H9 (cell line): ENCODE results near the gene CDC26. TPM values are rescaled to one million over a fixed set of nuclear protein-coding genes. Genes with fewer than 3 reads are reported as not detected.

Experiments used
- DNase-seq: peaks from one replicate; pipeline ENCODE4 v3.0.0-alpha.2; 2017
- H2AFZ ChIP-seq: one replicate; pipeline ENCODE4 v1.6.1; 2013; ENCODE audit warnings: mild to moderate bottlenecking, low read length, control low read depth, moderate library complexity
- H2AK5ac ChIP-seq: 2 replicates; pipeline ENCODE4 v1.6.1; 2013; ENCODE audit warnings: low read length, control low read depth, mixed read lengths; ENCODE audit not compliant: insufficient read length
- H2BK120ac ChIP-seq: one replicate; pipeline ENCODE4 v1.6.1; 2013; ENCODE audit warnings: low read depth, mild to moderate bottlenecking, low read length, control low read depth, inconsistent platforms; ENCODE audit not compliant: poor library complexity, severe bottlenecking
- H2BK12ac ChIP-seq: 2 replicates; pipeline ENCODE4 v1.6.1; 2013; ENCODE audit warnings: low read length, control low read depth, mixed read lengths, low read depth; ENCODE audit not compliant: insufficient read length
- H2BK15ac ChIP-seq: 2 replicates; pipeline ENCODE4 v1.6.1; 2013; ENCODE audit warnings: low read depth, low read length, control low read depth
- H2BK20ac ChIP-seq: one replicate; pipeline ENCODE4 v1.6.1; 2013; ENCODE audit warnings: low read depth, mild to moderate bottlenecking, low read length, control low read depth, inconsistent platforms; ENCODE audit not compliant: poor library complexity, severe bottlenecking
- H2BK5ac ChIP-seq: 2 replicates; pipeline ENCODE4 v1.6.1; 2013; ENCODE audit warnings: low read length, control low read depth, mixed read lengths; ENCODE audit not compliant: insufficient read length
- H3K14ac ChIP-seq: 2 replicates; pipeline ENCODE4 v1.6.1; 2013; ENCODE audit warnings: low read length, control low read depth; ENCODE audit not compliant: insufficient read depth
- H3K18ac ChIP-seq: 2 replicates; pipeline ENCODE4 v1.6.1; 2013; ENCODE audit warnings: low read depth, mild to moderate bottlenecking, mixed read lengths, low read length, control low read depth; ENCODE audit not compliant: insufficient read length
- H3K23ac ChIP-seq: 2 replicates; pipeline ENCODE4 v1.6.1; 2013; ENCODE audit warnings: low read length, control low read depth, mixed read lengths, low read depth; ENCODE audit not compliant: insufficient read length
- H3K23me2 ChIP-seq: 2 replicates; pipeline ENCODE4 v1.6.1; 2013; ENCODE audit warnings: low read depth, mild to moderate bottlenecking, mixed read lengths, low read length, control low read depth; ENCODE audit not compliant: insufficient read length, poor library complexity, severe bottlenecking
- H3K27ac ChIP-seq: 2 replicates; pipeline ENCODE4 v1.5.1; 2013; ENCODE audit warnings: low read length, control low read depth, mixed read lengths, low read depth; ENCODE audit not compliant: insufficient read length
- H3K27me3 ChIP-seq: 2 replicates; pipeline ENCODE4 v1.6.1; 2013; ENCODE audit warnings: low read length, control low read depth, inconsistent platforms; ENCODE audit not compliant: insufficient read depth
- H3K4ac ChIP-seq: 2 replicates; pipeline ENCODE4 v1.6.1; 2013; ENCODE audit warnings: low read depth, mild to moderate bottlenecking, control low read depth, inconsistent platforms, low read length, moderate library complexity
- H3K4me1 ChIP-seq: 2 replicates; pipeline ENCODE4 v1.6.1; 2013; ENCODE audit warnings: low read length, control low read depth, inconsistent platforms; ENCODE audit not compliant: insufficient read depth
- H3K4me2 ChIP-seq: 2 replicates; pipeline ENCODE4 v1.6.1; 2013; ENCODE audit warnings: low read length, control low read depth, mixed read lengths; ENCODE audit not compliant: insufficient read length, insufficient read depth
- H3K56ac ChIP-seq: 2 replicates; pipeline ENCODE4 v1.6.1; 2013; ENCODE audit warnings: low read depth, mild to moderate bottlenecking, mixed read lengths, low read length, control low read depth; ENCODE audit not compliant: insufficient read length
- H3K79me1 ChIP-seq: 2 replicates; pipeline ENCODE4 v1.6.1; 2013; ENCODE audit warnings: low read depth, mild to moderate bottlenecking, moderate library complexity, low read length, control low read depth, inconsistent platforms; ENCODE audit not compliant: insufficient read depth, poor library complexity, severe bottlenecking
- H3K79me2 ChIP-seq: 2 replicates; pipeline ENCODE4 v1.6.1; 2013; ENCODE audit warnings: low read length, control low read depth, inconsistent platforms; ENCODE audit not compliant: insufficient read depth
- H3K9ac ChIP-seq: 2 replicates; pipeline ENCODE4 v1.6.1; 2013; ENCODE audit warnings: low read length, control low read depth, mixed read lengths; ENCODE audit not compliant: insufficient read length; ENCODE audit errors: extremely low read depth
- H3K9me3 ChIP-seq: one replicate; pipeline ENCODE4 v1.6.1; 2013; ENCODE audit warnings: low read depth, low read length, inconsistent platforms; ENCODE audit not compliant: control insufficient read depth
- H3T11ph ChIP-seq: one replicate; pipeline ENCODE4 v1.6.1; 2013; ENCODE audit warnings: mild to moderate bottlenecking, low read length, control low read depth, inconsistent platforms
- H4K20me1 ChIP-seq: one replicate; pipeline ENCODE4 v1.6.1; 2013; ENCODE audit not compliant: control insufficient read depth, insufficient read length, insufficient read depth
- H4K5ac ChIP-seq: 2 replicates; pipeline ENCODE4 v1.6.1; 2013; ENCODE audit warnings: low read depth, mild to moderate bottlenecking, mixed read lengths, low read length, control low read depth; ENCODE audit not compliant: insufficient read length
- H4K8ac ChIP-seq: replicated peaks from 2 replicates; pipeline ENCODE4 v1.6.1; 2013; ENCODE audit warnings: low read length, control low read depth, mixed read lengths, low read depth; ENCODE audit not compliant: insufficient read length
- H4K91ac ChIP-seq: 2 replicates; pipeline ENCODE4 v1.6.1; 2013; ENCODE audit warnings: low read depth, mild to moderate bottlenecking, moderate library complexity, mixed read lengths, low read length, control low read depth; ENCODE audit not compliant: insufficient read length
- H3K27ac Mint-ChIP-seq, 3 experiments: 2 replicates in 2 of 3; 3 replicates in 1 of 3; pipeline ENCODE4 v1.8.0; 2020 to 2021; ENCODE audit warnings: mixed read lengths in 3 of 3, mild to moderate bottlenecking in 1 of 3, moderate library complexity in 1 of 3
- H3K27me3 Mint-ChIP-seq: 2 replicates; pipeline ENCODE4 v1.8.0; 2021; ENCODE audit warnings: low read depth, mild to moderate bottlenecking, moderate library complexity, mixed read lengths
- H3K36me3 Mint-ChIP-seq, 3 experiments: 2 replicates in 2 of 3; 3 replicates in 1 of 3; pipeline ENCODE4 v1.8.0; 2020 to 2021; ENCODE audit warnings: low read depth in 3 of 3, mixed read lengths in 3 of 3; ENCODE audit not compliant: insufficient read depth in 1 of 3
- H3K4me1 Mint-ChIP-seq, 2 experiments: 2 replicates each; pipeline ENCODE4 v1.8.0; 2020; ENCODE audit warnings: mixed read lengths in 2 of 2
- H3K4me3 Mint-ChIP-seq, 2 experiments: 2 replicates in 1 of 2; 3 replicates in 1 of 2; pipeline ENCODE4 v1.8.0; 2020 to 2021; ENCODE audit warnings: mild to moderate bottlenecking in 2 of 2, mixed read lengths in 2 of 2, moderate library complexity in 1 of 2
- H3K9me3 Mint-ChIP-seq, 2 experiments: 2 replicates in 1 of 2; 3 replicates in 1 of 2; pipeline ENCODE4 v1.8.0; 2020; ENCODE audit warnings: mild to moderate bottlenecking in 2 of 2, mixed read lengths in 2 of 2, moderate library complexity in 1 of 2
- CTCF ChIP-seq: fragments of 200-600 bp; sonication (generic); conservative IDR thresholded peaks from 3 replicates; pipeline ENCODE4 v1.8.0; 2021; ENCODE audit warnings: antibody characterized with exemption, mild to moderate bottlenecking
- total RNA-seq: library from RNA; stranded (reverse); gene quantifications from 2 replicates; pipeline ENCODE4 v1.2.1, GENCODE V29; 2021

Gene CDC26
- total RNA-seq, 1 experiment from 2014 or later: 38.6 TPM

- no peak overlapping the region for H3K18ac ChIP-seq
- H2BK12ac ChIP-seq: no peak overlapping the region
- no peak overlapping the region for H3K14ac ChIP-seq
- H2AK5ac ChIP-seq: no peak overlapping the region
- no peak for TF ChIP-seq CTCF
- no peak overlapping the region for H2BK5ac ChIP-seq
- no peaks in the 10 kb centered on the region for H3K27me3 Mint-ChIP-seq
- no peak overlapping the region for H3K9ac ChIP-seq
- no peak overlapping the region for H3K23ac ChIP-seq
- no peak overlapping the region for H2BK15ac ChIP-seq
- no peaks in the 10 kb centered on the region for H3K79me2 ChIP-seq
- H3K9me3 ChIP-seq: no peaks in the 10 kb centered on the region
- no peak overlapping the region for H3K27ac Mint-ChIP-seq
- no peak overlapping the region for H2AFZ ChIP-seq
- H3K4me3 Mint-ChIP-seq: no peak overlapping the region
- H3K79me1 ChIP-seq: no peaks in the 10 kb centered on the region
- H3K4me2 ChIP-seq: no peak overlapping the region
- DNase-seq: no peak
- peaks cover 3 to 5% of the 10 kb centered on the region in 2 experiments; a peak in 3 of 5 replicates for H3K9me3 Mint-ChIP-seq
- no peaks in the 10 kb centered on the region for H3K27me3 ChIP-seq
- no peaks in the 10 kb centered on the region for H4K20me1 ChIP-seq
- H3K4me1 Mint-ChIP-seq: peaks cover 7 to 18% of the 10 kb centered on the region in 2 experiments; a peak in 3 of 4 replicates
- no peak overlapping the region for H2BK120ac ChIP-seq
- H3K27ac ChIP-seq: no peak overlapping the region
- no peaks in the 10 kb centered on the region for H3K4me1 ChIP-seq
- no peak overlapping the region for H2BK20ac ChIP-seq
- H3K56ac ChIP-seq: no peak overlapping the region
- no peaks in the 10 kb centered on the region for H3K23me2 ChIP-seq
- H4K5ac ChIP-seq: no peak overlapping the region
- H3T11ph ChIP-seq: no peak overlapping the region
- no peak overlapping the region for H3K4ac ChIP-seq
- H4K91ac ChIP-seq: no peak overlapping the region
- no peak overlapping the region for H4K8ac ChIP-seq
- peaks cover 7 to 13% (median 7%) of the 10 kb centered on the region in 3 experiments; a peak in 6 of 7 replicates for H3K36me3 Mint-ChIP-seq
These were observed 27.7 kb downstream of the CDC26 start for GRCh38 chr9:113247640-113248039.
